Motor neuron (in vitro differentiated cells): ENCODE results near the gene PTGDR. TPM values are rescaled to one million over a fixed set of nuclear protein-coding genes. Genes with fewer than 3 reads are reported as not detected.
A peak's percentile ranks its signal among the peaks of the same experiment; 100 is the strongest.

Experiments
- ATAC-seq, 8 experiments: fragments of 200-7000 bp; cut with Tn5 transposase; replicated peaks in 6 of 8; 2 replicates each; pipeline ENCODE4 v1.8.0; 2021; ENCODE audit warnings: mild to moderate bottlenecking in 8 of 8, moderate library complexity in 8 of 8
- H3K27ac ChIP-seq, 2 donors: fragments of 250-450 bp; sonication (Bioruptor Pico); 2 replicates each; pipeline ENCODE4 v1.9.0; 2021; ENCODE audit warnings: antibody characterized with exemption in 2 of 2, mild to moderate bottlenecking in 2 of 2, moderate library complexity in 1 of 2
- H3K4me1 ChIP-seq, 2 donors: fragments of 250-450 bp; sonication (Bioruptor Pico); replicated peaks in 1 of 2; 2 replicates each; pipeline ENCODE4 v1.6.1; 2021; ENCODE audit warnings: antibody characterized with exemption in 2 of 2, mild to moderate bottlenecking in 2 of 2, moderate library complexity in 1 of 2
- H3K4me3 ChIP-seq, 5 donors: fragments of 250-450 bp; sonication (Bioruptor Pico); 2 replicates each; pipeline ENCODE4 v1.9.0; 2021; ENCODE audit warnings: antibody characterized with exemption in 5 of 5, mild to moderate bottlenecking in 5 of 5, moderate library complexity in 4 of 5
- WGBS, 10 experiments: fragments of 450-650 bp; shearing (Covaris generic); methylation state at CpG; one replicate each; pipeline ENCODE4 v1.0.0; 2022; 5-methylcytosine and 5-hydroxymethylcytosine counted together
- in situ Hi-C, 9 experiments: fragments of 400-800 bp; cut with MboI; loops; one replicate each; pipeline ENCODE4 v1.15.0; 2021; ENCODE audit warnings: low sequenced_read_pairs in 9 of 9, low pct_unique_long_range_greater_than_20kb in 2 of 9; ENCODE audit not compliant: unreplicated experiment in 9 of 9
- total RNA-seq, 8 experiments: library from RNA; unstranded; fragments of 300-600 nt; gene quantifications; 2 replicates each; pipeline versions ENCODE4 v1.2.3 to v1.2.4, GENCODE V29; 2022

Gene PTGDR
- total RNA-seq: under 1 TPM in 2 of 8 experiments, not detected in 6; 0.04 to 0.21 TPM

DNA sequence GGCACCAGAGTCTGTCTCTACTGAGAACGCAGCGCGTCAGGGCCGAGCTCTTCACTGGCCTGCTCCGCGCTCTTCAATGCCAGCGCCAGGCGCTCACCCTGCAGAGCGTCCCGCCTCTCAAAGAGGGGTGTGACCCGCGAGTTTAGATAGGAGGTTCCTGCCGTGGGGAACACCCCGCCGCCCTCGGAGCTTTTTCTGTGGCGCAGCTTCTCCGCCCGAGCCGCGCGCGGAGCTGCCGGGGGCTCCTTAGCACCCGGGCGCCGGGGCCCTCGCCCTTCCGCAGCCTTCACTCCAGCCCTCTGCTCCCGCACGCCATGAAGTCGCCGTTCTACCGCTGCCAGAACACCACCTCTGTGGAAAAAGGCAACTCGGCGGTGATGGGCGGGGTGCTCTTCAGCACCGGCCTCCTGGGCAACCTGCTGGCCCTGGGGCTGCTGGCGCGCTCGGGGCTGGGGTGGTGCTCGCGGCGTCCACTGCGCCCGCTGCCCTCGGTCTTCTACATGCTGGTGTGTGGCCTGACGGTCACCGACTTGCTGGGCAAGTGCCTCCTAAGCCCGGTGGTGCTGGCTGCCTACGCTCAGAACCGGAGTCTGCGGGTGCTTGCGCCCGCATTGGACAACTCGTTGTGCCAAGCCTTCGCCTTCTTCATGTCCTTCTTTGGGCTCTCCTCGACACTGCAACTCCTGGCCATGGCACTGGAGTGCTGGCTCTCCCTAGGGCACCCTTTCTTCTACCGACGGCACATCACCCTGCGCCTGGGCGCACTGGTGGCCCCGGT lies at the start of gene PTGDR:
PTGDR (plus strand) TSS at position 198 of the 778 bp plus-strand sequence; CDS start at position 315, 117 bp downstream.
- H3K4me1 ChIP-seq: peaks cover 0 to 5% of the 10 kb centered on the region in 2 donors
- 0 to 13% (median 7%) methylated on average over 3 to 15 of the region's 63 CpGs; no CpG with 5 or more reads in 6 of the 10 experiments for WGBS, 10 experiments
- H3K4me3 ChIP-seq: peak within 1 kb of the TSS; percentile 12 to 22 (median 16)
- H3K27ac ChIP-seq: no peak within 1 kb of the TSS
- ATAC-seq: peak in 6 of 8 experiments; percentile 6 to 66 (median 36)
- in situ Hi-C loops: loop anchor here in 1 of 9 experiments (25.0 kb wide), 2 partner anchors 130 to 230 kb away; no protein-coding TSS in a partner anchor

GRCh38 chr14:52219488-52220084 lies 47.9 kb upstream of the PTGDR start:
- H3K27ac ChIP-seq: no peak overlapping the region
- no peaks in the 10 kb centered on the region for H3K4me1 ChIP-seq
- WGBS, 10 experiments: 44 to 100% (median 90%) methylated on average over 1 to 4 of the region's 4 CpGs; no CpG with 5 or more reads in 3 of the 10 experiments
- no peak for ATAC-seq
- in situ Hi-C loops: no loop called here
- H3K4me3 ChIP-seq: no peak overlapping the region

- ATAC-seq: no peak
- WGBS, 10 experiments: 53 to 100% (median 83%) methylated on average over 3 to 6 of the region's 7 CpGs
- Histone ChIP-seq H3K4me1 (no peaks in the 10 kb centered on the region), H3K4me3 (no peak overlapping the region), H3K27ac (no peak overlapping the region)
- in situ Hi-C loops: no loop called here
These were observed 46.3 kb upstream of the PTGDR start for GRCh38 chr14:52220924-52221811.

DNA sequence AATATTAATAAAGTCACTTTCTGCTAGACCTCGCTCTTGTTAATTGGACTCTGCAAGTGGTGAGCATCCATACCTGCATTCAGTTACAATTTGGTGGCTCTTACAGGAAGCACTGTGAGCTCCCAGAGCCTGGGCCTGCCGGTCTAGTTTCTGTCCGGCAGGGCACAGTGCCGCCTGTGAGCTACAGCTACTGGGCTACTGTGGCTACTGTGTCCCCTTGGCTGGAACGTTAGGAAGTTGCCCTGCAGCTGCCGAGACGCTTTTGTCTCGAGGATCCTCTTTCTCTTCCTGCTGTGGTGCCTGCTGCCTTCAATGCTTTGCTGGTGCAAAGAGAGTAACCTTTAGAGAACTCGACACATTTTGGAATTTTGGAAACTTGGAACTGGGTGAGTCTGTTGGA lies 44.6 kb upstream of the PTGDR start:
- Histone ChIP-seq H3K27ac (no peak overlapping the region), H3K4me1 (no peaks in the 10 kb centered on the region), H3K4me3 (no peak overlapping the region)
- no peak for ATAC-seq
- 39 to 100% (median 73%) methylated on average over 1 to 6 of the region's 9 CpGs; no CpG with 5 or more reads in 2 of the 10 experiments for WGBS, 10 experiments
- in situ Hi-C loops: no loop called here

GRCh38 chr14:52227619-52228222 lies 39.8 kb upstream of the PTGDR start:
- WGBS, 10 experiments: 57 to 96% (median 81%) methylated on average over 1 to 7 of the region's 7 CpGs
- in situ Hi-C loops: no loop called here
- no peak for ATAC-seq
- Histone ChIP-seq H3K4me3 (no peak overlapping the region), H3K4me1 (no peaks in the 10 kb centered on the region), H3K27ac (no peak overlapping the region)

- Histone ChIP-seq H3K4me1 (no peaks in the 10 kb centered on the region), H3K4me3 (no peak overlapping the region), H3K27ac (no peak overlapping the region)
- WGBS, 10 experiments: 0 to 100% (median 66%) methylated on average over 1 to 2 of the region's 2 CpGs; no CpG with 5 or more reads in 2 of the 10 experiments
- in situ Hi-C loops: no loop called here
- no peak for ATAC-seq
These were observed 33.8 kb upstream of the PTGDR start for GRCh38 chr14:52233693-52234092.

DNA sequence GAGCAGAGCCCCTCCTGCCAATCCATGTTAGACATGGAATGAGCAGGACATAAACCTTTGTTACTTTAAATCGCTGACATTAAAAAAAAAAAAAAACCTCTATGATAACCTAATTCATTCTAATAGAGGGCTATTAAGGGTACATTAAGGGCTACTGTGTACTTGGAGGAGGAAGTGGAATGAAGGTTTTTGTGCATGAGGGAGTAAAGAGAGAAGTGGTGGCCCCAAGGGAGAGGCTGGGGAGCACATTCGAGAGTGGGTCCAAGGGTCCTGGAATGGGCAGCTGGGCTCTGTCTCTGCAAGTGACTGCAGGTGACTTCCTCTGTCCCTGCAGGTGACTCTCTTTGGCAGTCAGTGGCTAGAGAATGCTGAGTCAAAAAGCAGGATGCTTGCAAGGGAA lies 32.1 kb upstream of the PTGDR start:
- Histone ChIP-seq H3K27ac (no peak overlapping the region), H3K4me3 (no peak overlapping the region), H3K4me1 (no peaks in the 10 kb centered on the region)
- in situ Hi-C loops: no loop called here
- ATAC-seq: no peak
- WGBS, 10 experiments: 8 to 88% (median 63%) methylated on average over 1 to 2 of the region's 2 CpGs; no CpG with 5 or more reads in 4 of the 10 experiments

DNA sequence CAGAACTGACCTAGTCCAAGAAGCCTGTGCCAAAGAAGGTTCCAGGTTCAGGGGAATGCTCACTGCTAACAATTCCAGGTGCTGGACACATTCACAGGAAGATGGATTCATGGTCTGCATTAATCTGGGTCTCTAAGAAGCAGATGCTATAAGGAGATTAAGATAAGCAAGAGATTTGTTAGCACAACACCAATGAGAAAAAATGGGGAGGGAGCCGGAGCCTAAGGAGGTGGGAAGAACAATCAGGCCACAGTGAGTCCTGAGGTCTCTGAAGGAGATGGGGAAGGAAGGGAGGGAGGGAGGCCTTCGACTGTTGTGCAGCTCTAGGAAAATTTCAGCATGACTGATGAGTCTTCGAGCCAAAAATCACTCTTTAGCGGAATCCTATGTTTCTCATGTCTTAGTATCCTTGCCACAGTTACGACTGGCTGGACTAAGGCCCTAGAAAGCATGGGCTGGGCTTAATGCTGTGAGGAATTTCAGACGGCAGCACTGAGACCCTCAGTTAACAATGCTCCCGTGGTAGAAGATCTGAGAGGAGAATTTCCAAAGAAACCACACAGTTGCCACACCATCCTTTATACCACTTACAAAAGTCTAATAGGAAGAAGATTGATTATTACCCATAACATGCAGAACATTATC lies 31.5 kb upstream of the PTGDR start:
- no peak overlapping the region for H3K27ac ChIP-seq
- 40 to 100% (median 71%) methylated on average over 1 to 7 of the region's 7 CpGs; no CpG with 5 or more reads in 2 of the 10 experiments for WGBS, 10 experiments
- no peak for ATAC-seq
- H3K4me1 ChIP-seq: no peaks in the 10 kb centered on the region
- in situ Hi-C loops: no loop called here
- no peak overlapping the region for H3K4me3 ChIP-seq

DNA sequence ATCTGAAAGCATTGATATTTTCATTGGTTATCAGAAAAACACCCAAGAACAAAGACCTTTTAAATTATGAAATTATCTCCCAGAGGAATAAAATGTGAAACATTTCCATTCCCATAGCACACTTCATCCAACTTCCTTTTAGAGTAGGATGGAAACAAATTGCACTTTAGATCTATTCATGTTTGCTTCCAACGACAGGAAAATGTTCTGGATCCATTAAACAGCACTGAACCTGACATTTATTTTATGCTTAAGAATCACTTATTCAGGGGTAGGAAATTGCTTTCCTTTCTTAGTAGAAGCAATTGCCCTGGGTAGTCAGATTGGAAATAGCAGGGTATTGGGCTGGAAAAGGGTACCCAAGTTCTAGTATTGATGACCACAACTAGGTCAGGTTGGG lies 28.8 kb upstream of the PTGDR start:
- in situ Hi-C loops: no loop called here
- WGBS, 10 experiments: 36 to 100% (median 65%) methylated on average over 1 of the region's 1 CpG; no CpG with 5 or more reads in 6 of the 10 experiments
- H3K4me1 ChIP-seq: no peaks in the 10 kb centered on the region
- H3K27ac ChIP-seq: no peak overlapping the region
- no peak for ATAC-seq
- H3K4me3 ChIP-seq: no peak overlapping the region

DNA sequence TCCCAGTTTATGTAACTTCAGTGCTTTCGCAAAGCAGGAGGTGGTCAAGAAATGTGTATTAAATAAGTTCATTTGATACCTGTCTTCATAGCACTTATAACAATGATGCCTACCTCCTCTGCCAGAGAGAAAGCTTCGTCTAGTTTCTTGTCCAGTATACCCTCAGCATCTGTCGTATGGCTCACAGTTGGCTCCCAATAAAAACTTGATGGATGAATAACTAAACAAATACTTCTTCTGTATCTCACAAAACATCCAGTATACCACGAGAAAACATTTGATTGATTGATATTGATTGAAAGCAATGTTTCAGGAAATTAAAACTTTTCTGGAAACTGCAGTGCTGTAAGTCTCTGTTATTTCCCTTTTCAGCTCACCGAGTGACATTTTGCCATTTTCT lies 26.9 kb upstream of the PTGDR start:
- Histone ChIP-seq H3K4me1 (no peaks in the 10 kb centered on the region), H3K4me3 (no peak overlapping the region), H3K27ac (no peak overlapping the region)
- WGBS, 10 experiments: 20 to 75% (median 48%) methylated on average over 2 to 5 of the region's 5 CpGs
- in situ Hi-C loops: no loop called here
- no peak for ATAC-seq

GRCh38 chr14:52241087-52241793 lies 26.3 kb upstream of the PTGDR start:
- peak in 2 of 8 experiments; percentile 17 to 25 for ATAC-seq
- 0 to 80% (median 44%) methylated on average over 2 to 5 of the region's 5 CpGs for WGBS, 10 experiments

GRCh38 chr14:52244328-52244727 lies 23.2 kb upstream of the PTGDR start:
- Histone ChIP-seq H3K4me1 (no peaks in the 10 kb centered on the region), H3K4me3 (no peak overlapping the region), H3K27ac (no peak overlapping the region)
- no peak for ATAC-seq
- in situ Hi-C loops: no loop called here
- WGBS, 10 experiments: 20 to 100% (median 60%) methylated on average over 1 to 2 of the region's 2 CpGs; no CpG with 5 or more reads in 1 of the 10 experiments

More at GRCh38 chr14:52241087-52241793, 26.3 kb upstream of the PTGDR start:
- in situ Hi-C loops: no loop called here
- Histone ChIP-seq H3K4me1 (no peaks in the 10 kb centered on the region), H3K27ac (no peak overlapping the region), H3K4me3 (no peak overlapping the region)
